Lower leg skin (tissue), 3 donors: ENCODE data around the gene APOBEC3F.

Experiments
- CTCF ChIP-seq, 3 donors: fragments of 450-650 bp; IDR thresholded peaks; one replicate each; pipeline ENCODE4 v1.5.1; 2016; ENCODE audit warnings: antibody characterized with exemption in 3 of 3, mild to moderate bottlenecking in 3 of 3, moderate library complexity in 2 of 3
- POLR2A ChIP-seq, 2 donors: fragments of 450-650 bp; IDR thresholded peaks; one replicate each; pipeline ENCODE4 v1.6.1; 2016 to 2017; ENCODE audit warnings: antibody characterized with exemption in 2 of 2, mild to moderate bottlenecking in 1 of 2, moderate library complexity in 1 of 2

GRCh38 chr22:39088685-39089032 is 48.0 kb downstream of the APOBEC3F start:
- TF ChIP-seq CTCF (IDR thresholded peaks at IDR 0.05), result no peak
- TF ChIP-seq POLR2A (IDR thresholded peaks at IDR 0.05), result no peak
